ENCODE results near the gene JARID2. TPM values are rescaled to one million over a fixed set of nuclear protein-coding genes. Genes with fewer than 3 reads are reported as not detected.
A peak's percentile ranks its signal among the peaks of the same experiment; 100 is the strongest.
"Not testable (repeated sequence)": the region's sequence is repeated elsewhere in the genome, so short reads cannot be mapped to it uniquely, and the experiment has no call there.

The JARID2 gene
- total and polyA plus RNA-seq, 11 donors: 3.5 to 12.2 (median 7.5) TPM

DNA sequence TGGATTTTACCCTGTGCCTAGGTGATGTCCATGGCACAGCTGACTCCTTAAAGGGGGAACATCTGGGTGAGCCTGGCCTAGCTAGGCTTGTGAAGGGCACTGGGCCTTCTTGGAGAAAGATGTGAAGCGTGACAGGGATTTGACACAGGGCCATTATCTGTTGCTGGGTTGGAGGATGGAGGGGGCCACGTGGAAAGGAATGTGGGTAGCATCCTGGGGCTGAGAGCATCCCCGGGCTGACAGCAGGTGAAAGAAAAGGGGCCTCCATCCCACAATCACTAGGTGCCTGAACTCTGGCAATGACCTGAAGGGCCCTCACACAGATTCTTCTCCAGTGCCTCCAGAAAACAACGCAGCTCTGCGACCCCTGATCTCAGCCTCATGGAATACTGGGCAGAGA, 292.2 kb downstream of the JARID2 start:
- no peak for ATAC-seq
- Histone ChIP-seq H3K4me1 (peaks cover 0 to 38% (median 10%) of the 10 kb centered on the region in 12 donors), H3K9me3 (no peaks in the 10 kb centered on the region), H3K36me3 (peaks cover 0 to 2% (median 0%) of the 10 kb centered on the region in 9 donors), H3K27ac (no peak overlapping the region), H3K4me3 (no peak overlapping the region), H3K27me3 (no peaks in the 10 kb centered on the region)
- intact Hi-C loops (cut with DNase I): no loop called here
- DNase-seq: no peak
- WGBS, 4 donors: 94 to 97% (median 95%) methylated on average over 5 of the region's 5 CpGs
- TF ChIP-seq, protein P1, sequence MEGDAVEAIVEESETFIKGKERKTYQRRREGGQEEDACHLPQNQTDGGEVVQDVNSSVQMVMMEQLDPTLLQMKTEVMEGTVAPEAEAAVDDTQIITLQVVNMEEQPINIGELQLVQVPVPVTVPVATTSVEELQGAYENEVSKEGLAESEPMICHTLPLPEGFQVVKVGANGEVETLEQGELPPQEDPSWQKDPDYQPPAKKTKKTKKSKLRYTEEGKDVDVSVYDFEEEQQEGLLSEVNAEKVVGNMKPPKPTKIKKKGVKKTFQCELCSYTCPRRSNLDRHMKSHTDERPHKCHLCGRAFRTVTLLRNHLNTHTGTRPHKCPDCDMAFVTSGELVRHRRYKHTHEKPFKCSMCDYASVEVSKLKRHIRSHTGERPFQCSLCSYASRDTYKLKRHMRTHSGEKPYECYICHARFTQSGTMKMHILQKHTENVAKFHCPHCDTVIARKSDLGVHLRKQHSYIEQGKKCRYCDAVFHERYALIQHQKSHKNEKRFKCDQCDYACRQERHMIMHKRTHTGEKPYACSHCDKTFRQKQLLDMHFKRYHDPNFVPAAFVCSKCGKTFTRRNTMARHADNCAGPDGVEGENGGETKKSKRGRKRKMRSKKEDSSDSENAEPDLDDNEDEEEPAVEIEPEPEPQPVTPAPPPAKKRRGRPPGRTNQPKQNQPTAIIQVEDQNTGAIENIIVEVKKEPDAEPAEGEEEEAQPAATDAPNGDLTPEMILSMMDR (IDR thresholded peaks at IDR 0.05): no peak
- no peak for TF ChIP-seq POLR2A (IDR thresholded peaks at IDR 0.05)

DNA sequence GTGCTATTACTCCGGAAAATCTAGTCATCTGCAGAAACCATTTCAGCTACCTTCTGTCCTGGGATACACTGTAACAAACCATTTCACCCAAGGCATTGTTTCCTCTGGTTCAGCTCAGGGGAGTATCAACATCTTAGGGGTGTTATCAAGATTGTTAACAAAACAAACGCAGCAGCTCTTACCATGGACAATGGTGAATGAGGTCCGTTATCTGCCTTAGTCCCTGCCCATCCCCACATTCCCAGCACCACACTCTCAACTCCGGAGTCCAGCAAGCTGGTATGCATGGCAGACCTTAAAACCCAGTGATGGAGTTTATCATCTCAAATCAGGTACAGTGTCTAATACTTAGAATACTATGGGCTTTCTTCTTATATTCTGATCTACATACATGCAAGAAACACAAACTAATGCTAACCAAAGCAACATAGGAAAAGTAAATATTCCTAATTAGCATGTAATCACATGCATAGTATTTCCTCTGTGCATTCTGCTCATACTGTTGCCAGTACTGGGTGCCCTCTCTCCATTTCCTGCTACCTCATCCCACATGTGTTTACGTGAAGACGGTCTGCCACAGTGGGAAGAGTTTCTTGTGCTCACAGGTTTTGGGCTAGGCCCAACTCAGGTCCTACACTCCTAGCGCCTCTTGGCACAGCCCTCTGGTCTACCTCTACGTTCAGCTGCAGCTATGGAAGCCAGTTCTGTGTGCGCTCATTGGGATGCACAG, 293.1 kb downstream of the JARID2 start:
- H3K27ac ChIP-seq: no peak overlapping the region
- TF ChIP-seq POLR2A (IDR thresholded peaks at IDR 0.05): no peak
- TF ChIP-seq, protein P1 (IDR thresholded peaks at IDR 0.05): no peak
- intact Hi-C loops (cut with DNase I): no loop called here
- peaks cover 0 to 4% (median 0%) of the 10 kb centered on the region in 12 donors for H3K9me3 ChIP-seq
- peaks cover 0 to 40% (median 10%) of the 10 kb centered on the region in 12 donors for H3K4me1 ChIP-seq
- ATAC-seq (no peak), DNase-seq (no peak)
- 85 to 93% (median 86%) methylated on average over 9 of the region's 9 CpGs for WGBS, 4 donors
- no peak overlapping the region for H3K4me3 ChIP-seq
- H3K27me3 ChIP-seq: no peaks in the 10 kb centered on the region
- H3K36me3 ChIP-seq: no peaks in the 10 kb centered on the region

DNA sequence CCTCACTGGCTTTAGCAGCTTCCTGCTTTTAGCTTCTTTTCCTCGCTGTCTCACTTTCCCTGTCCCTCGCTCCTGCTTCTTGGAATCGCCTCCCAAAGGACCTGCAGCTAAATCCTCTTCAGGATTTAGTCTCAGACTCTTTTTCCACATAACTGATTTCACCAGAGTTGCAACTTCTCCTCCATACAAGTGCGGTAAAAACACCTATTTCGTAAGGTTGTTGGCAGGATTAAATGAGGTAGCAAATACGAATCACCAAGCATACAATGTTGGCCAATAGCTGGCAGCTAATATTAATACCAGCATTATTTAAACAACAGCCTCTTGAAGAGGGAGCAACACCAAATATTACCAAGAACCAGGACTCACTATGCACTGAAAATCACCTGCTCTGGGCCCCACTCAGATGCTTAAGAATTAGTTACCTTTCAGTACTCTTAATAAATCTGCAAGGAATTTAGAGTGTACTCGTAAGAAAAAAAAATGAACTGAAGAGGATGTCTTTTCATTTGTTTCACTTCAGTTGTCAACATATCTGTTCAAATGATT, 293.9 kb downstream of the JARID2 start:
- H3K9me3 ChIP-seq: peaks cover 0 to 9% (median 0%) of the 10 kb centered on the region in 12 donors
- H3K36me3 ChIP-seq: no peaks in the 10 kb centered on the region
- H3K27me3 ChIP-seq: no peaks in the 10 kb centered on the region
- 88 to 96% (median 90%) methylated on average over 7 of the region's 7 CpGs for WGBS, 4 donors
- intact Hi-C loops (cut with DNase I): loop anchor here in 1 of 10 donors (5.0 kb wide), 1 partner anchor 68 kb away; no protein-coding TSS in a partner anchor
- DNase-seq: no peak
- no peak overlapping the region for H3K4me3 ChIP-seq
- no peak for ATAC-seq
- TF ChIP-seq, protein P1 (IDR thresholded peaks at IDR 0.05): no peak
- TF ChIP-seq POLR2A (IDR thresholded peaks at IDR 0.05): no peak
- no peak overlapping the region for H3K27ac ChIP-seq
- peaks cover 0 to 39% (median 11%) of the 10 kb centered on the region in 12 donors for H3K4me1 ChIP-seq

DNA sequence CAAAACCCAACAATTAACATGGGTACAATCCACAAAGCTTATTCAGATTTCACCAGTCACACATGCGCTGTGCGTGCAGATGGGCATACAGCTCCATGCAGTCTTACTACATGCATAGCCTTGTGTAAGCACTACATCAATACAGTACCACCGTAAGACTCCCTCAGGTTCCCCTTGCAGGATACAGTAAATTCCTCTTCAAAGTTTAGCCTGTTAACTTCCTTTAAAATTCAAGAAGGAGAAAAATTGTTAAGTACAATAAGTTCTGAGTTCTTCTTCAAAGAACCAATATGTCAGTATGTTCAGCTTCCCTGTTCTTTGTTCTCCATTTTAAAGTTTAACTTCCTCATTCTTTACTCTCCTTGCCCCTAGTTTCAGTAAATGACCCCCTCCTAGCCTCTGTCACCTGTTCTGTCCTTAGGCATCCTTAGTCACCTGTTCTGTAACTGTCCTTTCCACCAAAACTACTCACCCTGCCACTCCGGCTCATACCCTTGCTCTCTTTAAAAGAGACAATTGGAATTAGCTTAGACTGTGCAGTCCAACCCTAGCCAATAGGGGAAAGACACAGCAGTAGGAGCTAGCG, 297.6 kb downstream of the JARID2 start:
- H3K9me3 ChIP-seq, H3K27me3 ChIP-seq, ATAC-seq, DNase-seq, H3K4me3 ChIP-seq, H3K36me3 ChIP-seq: not testable (repeated sequence)
- peaks cover 0 to 21% (median 0%) of the 10 kb centered on the region in 12 donors for H3K4me1 ChIP-seq
- 96 to 97% (median 97%) methylated on average over 5 of the region's 5 CpGs for WGBS, 4 donors
- intact Hi-C loops (cut with DNase I): loop anchor here in 1 of 10 donors (5.0 kb wide), 1 partner anchor 64 kb away; no protein-coding TSS in a partner anchor
- peak overlapping the region in 1 of 12 donors; percentile 43 for H3K27ac ChIP-seq

Data from heart left ventricle (tissue), 16 donors.